D721Med (cell line): ENCODE results near the gene ASTL.
"Not testable (repeated sequence)": the region's sequence is repeated elsewhere in the genome, so short reads cannot be mapped to it uniquely, and the experiment has no call there.

ENCODE experiments used
- DNase-seq: peaks from one replicate; pipeline ENCODE4 v3.0.0; 2011; ENCODE audit warnings: low spot score; ENCODE audit not compliant: insufficient read length
- FAIRE-seq: peaks from 2 replicates; lab custom pipeline; 2011; peaks lifted over from hg19 to GRCh38; lab: Jason Lieb, UNC
- TF ChIP-seq, protein P1 (sequence below): IDR thresholded peaks from 2 replicates; pipeline ENCODE4 v1.5.1; 2012; ENCODE audit warnings: mild to moderate bottlenecking, control low read depth; ENCODE audit not compliant: insufficient read depth; ENCODE audit errors: missing control alignments

ASTL gene

DNA sequence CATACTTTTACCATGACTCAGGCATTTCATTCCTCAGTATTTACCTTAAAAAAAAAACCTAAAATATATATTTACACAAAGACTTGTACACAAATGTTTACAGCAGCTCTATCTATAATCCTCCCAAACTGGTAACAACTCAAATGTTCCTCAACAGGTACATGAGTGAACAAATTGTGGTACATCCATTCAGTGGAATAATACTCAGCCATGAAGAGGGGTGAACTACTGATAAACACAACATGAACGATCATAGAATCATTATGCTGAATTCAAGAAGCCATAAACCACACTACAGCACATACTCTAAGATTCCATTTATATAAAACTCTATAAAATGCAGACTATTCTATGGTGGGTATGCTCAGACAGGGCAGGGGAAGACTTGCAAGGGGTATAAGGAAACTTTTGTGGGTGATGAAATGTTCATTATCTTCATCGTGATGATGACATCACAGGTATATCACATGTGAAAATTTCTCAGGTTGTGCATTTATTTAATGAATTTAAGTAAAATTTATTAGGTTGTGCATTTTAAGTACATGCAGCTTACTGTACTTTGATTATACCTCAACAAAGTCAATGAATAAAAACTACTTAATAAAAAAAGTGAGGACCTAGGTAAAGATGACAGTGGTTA is 31.7 kb upstream of the ASTL start:
- TF ChIP-seq, protein P1, sequence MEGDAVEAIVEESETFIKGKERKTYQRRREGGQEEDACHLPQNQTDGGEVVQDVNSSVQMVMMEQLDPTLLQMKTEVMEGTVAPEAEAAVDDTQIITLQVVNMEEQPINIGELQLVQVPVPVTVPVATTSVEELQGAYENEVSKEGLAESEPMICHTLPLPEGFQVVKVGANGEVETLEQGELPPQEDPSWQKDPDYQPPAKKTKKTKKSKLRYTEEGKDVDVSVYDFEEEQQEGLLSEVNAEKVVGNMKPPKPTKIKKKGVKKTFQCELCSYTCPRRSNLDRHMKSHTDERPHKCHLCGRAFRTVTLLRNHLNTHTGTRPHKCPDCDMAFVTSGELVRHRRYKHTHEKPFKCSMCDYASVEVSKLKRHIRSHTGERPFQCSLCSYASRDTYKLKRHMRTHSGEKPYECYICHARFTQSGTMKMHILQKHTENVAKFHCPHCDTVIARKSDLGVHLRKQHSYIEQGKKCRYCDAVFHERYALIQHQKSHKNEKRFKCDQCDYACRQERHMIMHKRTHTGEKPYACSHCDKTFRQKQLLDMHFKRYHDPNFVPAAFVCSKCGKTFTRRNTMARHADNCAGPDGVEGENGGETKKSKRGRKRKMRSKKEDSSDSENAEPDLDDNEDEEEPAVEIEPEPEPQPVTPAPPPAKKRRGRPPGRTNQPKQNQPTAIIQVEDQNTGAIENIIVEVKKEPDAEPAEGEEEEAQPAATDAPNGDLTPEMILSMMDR: no peak
- no peak for FAIRE-seq
- DNase-seq: no peak

DNA sequence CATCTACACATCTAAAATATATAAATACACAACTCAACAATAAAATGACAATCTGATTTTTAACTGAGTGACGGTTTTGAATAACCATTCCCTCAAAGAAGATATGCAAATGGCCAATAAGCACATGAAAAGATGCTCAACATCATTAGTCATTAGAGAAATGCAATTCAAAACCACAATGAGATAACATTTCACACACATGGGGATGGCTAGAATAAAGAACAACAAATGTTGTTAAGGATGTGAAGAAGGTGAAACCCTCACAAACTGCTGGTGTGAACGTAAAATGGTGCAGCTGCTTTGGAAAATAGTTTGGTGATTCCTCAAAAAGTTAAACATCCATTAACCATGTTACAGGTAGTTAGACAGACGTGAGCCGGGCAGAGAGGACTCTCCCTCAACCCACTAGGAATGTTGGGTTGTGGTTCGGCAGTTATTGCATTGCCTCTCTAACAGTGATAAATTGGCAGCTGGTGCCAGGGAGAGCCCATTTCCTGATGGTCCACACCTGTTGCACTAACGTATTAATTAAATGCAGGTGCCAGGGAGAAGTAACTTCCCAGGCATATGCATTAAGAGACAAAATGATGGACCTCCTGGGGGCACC is 29.2 kb upstream of the ASTL start:
- TF ChIP-seq, protein P1: no peak
- FAIRE-seq (no peak), DNase-seq (no peak)

DNA sequence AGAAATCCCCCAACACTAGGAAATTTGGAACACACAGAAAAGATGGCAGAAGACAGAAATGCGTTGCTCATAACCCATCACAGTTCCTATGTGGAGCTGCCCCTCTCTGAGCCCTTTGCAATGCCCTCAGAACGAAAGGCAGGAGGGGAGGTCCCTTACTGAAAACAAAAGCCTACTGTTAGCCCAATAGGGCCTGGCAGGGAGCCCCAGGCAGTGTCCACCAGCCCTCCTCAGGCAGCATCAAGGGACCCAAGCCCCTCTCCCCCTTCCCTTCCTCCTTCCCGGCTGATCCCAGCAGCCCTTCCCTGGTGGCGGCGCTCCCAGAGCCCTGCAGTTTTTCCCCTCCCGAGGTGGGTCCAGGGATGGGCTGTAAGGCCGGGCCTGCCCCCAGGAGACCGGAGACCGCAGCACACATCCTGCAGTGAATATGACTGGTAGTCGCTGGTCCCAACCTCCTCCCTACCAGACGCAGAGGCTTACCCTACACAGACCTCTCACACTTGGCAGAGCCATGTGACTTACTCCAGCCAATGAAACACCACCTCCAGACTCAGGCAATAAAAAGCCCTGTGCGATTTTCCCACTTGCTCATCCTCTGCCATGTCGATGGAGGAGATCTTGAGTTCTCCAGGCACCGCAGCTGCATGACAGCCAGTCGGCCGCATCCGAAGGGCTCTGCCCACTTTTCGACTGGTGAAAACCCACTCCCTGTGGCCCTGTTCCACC is 26.3 kb upstream of the ASTL start:
- FAIRE-seq: no peak
- no peak for DNase-seq
- TF ChIP-seq, protein P1: no peak

DNA sequence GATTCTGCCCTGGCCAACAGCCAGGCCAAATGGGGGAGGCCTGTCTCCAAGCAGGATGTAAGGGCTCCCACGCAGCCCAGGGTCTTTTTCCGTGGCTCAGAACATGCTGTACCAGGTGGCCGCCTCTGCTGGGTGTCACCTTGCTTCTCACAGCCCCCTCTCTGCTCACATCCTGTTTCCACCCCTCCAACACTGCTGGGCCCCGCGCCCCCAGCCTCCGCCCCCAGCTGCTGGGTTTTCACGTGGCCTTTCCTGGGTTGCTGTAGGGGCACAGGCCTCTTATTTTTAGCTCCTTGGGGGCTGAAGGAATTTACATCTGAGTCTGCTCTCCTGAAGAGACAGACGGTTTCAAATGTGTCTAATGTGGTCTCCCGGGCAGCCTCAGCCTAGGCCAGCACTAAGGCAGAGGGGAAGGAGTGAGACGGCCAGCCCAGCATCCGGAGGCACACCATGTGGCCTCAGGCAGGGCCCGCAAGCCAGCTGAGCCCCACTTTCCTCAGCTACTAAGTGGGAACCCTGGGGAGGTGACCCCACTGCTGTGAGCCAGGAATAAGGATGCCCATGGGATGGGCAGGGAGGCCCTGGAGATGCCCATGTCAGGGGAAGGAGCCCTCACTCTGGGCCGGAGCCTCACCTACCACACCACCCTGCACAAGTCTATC is 25.6 kb upstream of the ASTL start:
- TF ChIP-seq, protein P1: no peak
- DNase-seq (no peak), FAIRE-seq (no peak)

DNA sequence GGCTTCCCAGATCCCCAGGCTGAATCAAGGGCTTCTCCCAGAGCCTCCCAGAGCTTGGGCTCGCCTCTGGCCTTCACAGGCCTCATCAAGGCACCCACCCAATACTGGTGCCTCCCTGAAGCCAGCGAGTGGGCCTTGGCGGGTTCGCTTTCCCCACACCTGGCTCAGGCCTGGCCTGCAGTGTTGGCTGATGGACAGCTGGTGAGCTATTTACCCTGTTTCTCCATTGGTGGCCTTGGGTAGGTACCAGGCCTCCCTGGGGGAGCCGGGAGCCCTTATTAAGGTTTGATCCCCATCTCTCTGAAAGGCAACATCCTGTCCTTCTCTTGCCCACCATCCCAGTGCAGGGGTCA is 25.1 kb upstream of the ASTL start:
- no peak for FAIRE-seq

DNA sequence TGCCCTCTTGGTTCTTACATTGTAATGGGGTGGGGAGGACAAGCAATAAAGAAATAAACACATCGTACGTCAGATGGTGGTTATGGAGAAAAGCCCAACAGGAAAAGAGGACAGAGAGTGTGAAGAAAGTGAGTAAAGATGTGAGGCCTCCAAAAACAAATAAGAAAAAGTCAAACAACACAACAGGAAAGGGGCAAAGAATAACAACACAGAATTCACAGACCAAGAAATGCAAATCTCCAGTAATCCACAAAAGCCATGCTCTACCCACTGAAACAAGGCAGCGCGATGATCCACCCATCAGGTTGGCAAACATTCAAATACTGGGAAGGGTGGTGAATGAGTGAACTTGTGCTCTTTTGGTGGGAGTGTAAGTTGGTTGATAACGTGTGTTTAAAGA is 23.6 kb upstream of the ASTL start:
- no peak for DNase-seq
- TF ChIP-seq, protein P1: no peak
- no peak for FAIRE-seq

More for the DNA sequence above, 25.1 kb upstream of the ASTL start:
- TF ChIP-seq, protein P1: no peak
- DNase-seq: no peak

DNA sequence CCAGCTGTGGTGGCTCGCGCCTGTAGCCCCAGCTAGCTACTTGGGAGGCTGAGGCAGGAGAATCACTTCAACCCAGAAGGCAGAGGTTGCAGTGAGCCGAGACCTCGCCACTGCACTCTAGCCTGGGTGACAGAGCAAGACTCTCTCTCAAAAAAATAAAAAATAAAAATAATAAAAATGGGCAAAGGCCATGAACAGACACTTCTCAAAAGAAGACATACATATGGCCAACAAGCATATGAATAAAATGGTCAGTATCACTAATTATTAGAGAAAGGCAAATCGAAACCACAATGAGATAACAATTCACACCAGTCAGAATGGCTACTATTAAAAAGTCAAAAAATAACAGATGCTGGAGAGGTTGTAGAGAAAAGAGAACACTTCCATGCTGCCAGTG is 22.1 kb upstream of the ASTL start:
- not testable (repeated sequence) for FAIRE-seq, DNase-seq
